ENCODE data around the gene RASA1.

RASA1 gene

GRCh38 chr5:87403899-87404298 is 136.2 kb downstream of the RASA1 start:
- DNase-seq (ENCODE audit: low read depth): no peak

GRCh38 chr5:87404359-87404758 is 136.7 kb downstream of the RASA1 start:
- DNase-seq (ENCODE audit: low read depth): no peak

- DNase-seq (ENCODE audit: low read depth): no peak
Observed at GRCh38 chr5:87405472-87406155, 137.9 kb downstream of the RASA1 start.

GRCh38 chr5:87408204-87408603 is 140.5 kb downstream of the RASA1 start:
- DNase-seq (ENCODE audit: low read depth): no peak

GRCh38 chr5:87410931-87411330 is 143.2 kb downstream of the RASA1 start:
- peak; percentile 90 for DNase-seq (ENCODE audit: low read depth)

- DNase-seq (ENCODE audit: low read depth): no peak
Observed at GRCh38 chr5:87411586-87411972, 143.9 kb downstream of the RASA1 start.

GRCh38 chr5:87411973-87412629 is 144.4 kb downstream of the RASA1 start:
- DNase-seq (ENCODE audit: low read depth): no peak

- peak; percentile 85 for DNase-seq (ENCODE audit: low read depth)
Observed at GRCh38 chr5:87412630-87413342, 145.1 kb downstream of the RASA1 start, which contains the start of gene CCNH. CCNH (minus strand) TSS chr5:87412930; CDS start chr5:87412794, 136 bp downstream.

GRCh38 chr5:87413343-87413645 is 145.6 kb downstream of the RASA1 start:
- DNase-seq (ENCODE audit: low read depth): no peak

GRCh38 chr5:87418506-87418905 is 150.8 kb downstream of the RASA1 start:
- no peak for DNase-seq (ENCODE audit: low read depth)

- no peak for DNase-seq (ENCODE audit: low read depth)
Observed at GRCh38 chr5:87421307-87421706, 153.6 kb downstream of the RASA1 start.

- no peak for DNase-seq (ENCODE audit: low read depth)
Observed at GRCh38 chr5:87423755-87424154, 156.1 kb downstream of the RASA1 start.

GRCh38 chr5:87430863-87431457 is 163.3 kb downstream of the RASA1 start:
- no peak for DNase-seq (ENCODE audit: low read depth)

- no peak for DNase-seq (ENCODE audit: low read depth)
Observed at GRCh38 chr5:87432460-87432859, 164.8 kb downstream of the RASA1 start.

- no peak for DNase-seq (ENCODE audit: low read depth)
Observed at GRCh38 chr5:87433945-87434344, 166.3 kb downstream of the RASA1 start.

- no peak for DNase-seq (ENCODE audit: low read depth)
Observed at GRCh38 chr5:87434461-87434860, 166.8 kb downstream of the RASA1 start.

- DNase-seq (ENCODE audit: low read depth): no peak
Observed at GRCh38 chr5:87435144-87435694, 167.5 kb downstream of the RASA1 start.

- no peak for DNase-seq (ENCODE audit: low read depth)
Observed at GRCh38 chr5:87437724-87438123, 170.0 kb downstream of the RASA1 start.

- no peak for DNase-seq (ENCODE audit: low read depth)
Observed at GRCh38 chr5:87438231-87438630, 170.5 kb downstream of the RASA1 start.
